ENCODE data around the gene CBFB. TPM values are rescaled to one million over a fixed set of nuclear protein-coding genes. Genes with fewer than 3 reads are reported as not detected.

Gene CBFB
- total RNA-seq, 6 experiments from 2014 or later = 7.9 to 23.3 (median 18.9) TPM

- Histone ChIP-seq H3K27me3 (no peaks in the 10 kb centered on the region), H3K4me3 (no peak overlapping the region), H3K9me3 (no peaks in the 10 kb centered on the region), H3K36me3 (no peaks in the 10 kb centered on the region), H3K4me1 (peaks cover 0 to 11% (median 3%) of the 10 kb centered on the region in 4 donors), H3K27ac (no peak overlapping the region)
- 100% methylated on average over 1 of the region's 9 CpGs for WGBS (ENCODE audit: insufficient coverage, low coverage, low lambda C conversion rate, missing lambda C conversion rate)
- intact Hi-C loops (cut with DNase I) = loop anchor here (10.0 kb wide), 1 partner anchor 139 kb away; the partner anchor contains the start of genes B3GNT9 (in 2 of the 2), FBXL8 (in 2 of the 2) and TRADD (in 2 of the 2)
- peak in 1 of 3 donors; percentile 25 for DNase-seq
- no peak for ATAC-seq
- TF ChIP-seq POLR2A (IDR thresholded peaks at IDR 0.05) = no peak
- peak; percentile 11 to 33 (median 22) for TF ChIP-seq CTCF (IDR thresholded peaks at IDR 0.05)
Measured at GRCh38 chr16:67015313-67015731, 13.6 kb upstream of the CBFB start.

DNA sequence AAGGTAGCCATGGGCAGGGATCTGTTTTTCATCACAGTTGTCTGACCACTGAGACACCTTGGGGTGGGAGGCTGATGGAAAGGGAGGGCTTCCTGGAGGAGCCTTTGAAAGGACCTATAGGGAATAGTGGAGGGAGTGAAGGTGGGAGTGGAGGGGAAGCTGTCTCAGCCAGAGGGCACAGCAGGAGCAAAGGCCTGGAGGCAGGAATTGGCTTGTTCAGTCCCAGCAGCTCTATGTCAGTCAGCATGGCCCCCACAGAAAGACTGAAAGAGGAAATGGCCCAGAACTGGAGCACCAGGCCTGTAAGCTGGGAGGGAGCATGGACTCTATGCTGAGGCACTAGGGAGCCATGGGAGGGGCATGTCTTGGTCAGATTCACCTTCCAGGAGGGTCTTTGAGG is 12.8 kb upstream of the CBFB start:
- DNase-seq = no peak
- H3K9me3 ChIP-seq = no peaks in the 10 kb centered on the region
- no peak for TF ChIP-seq CTCF (IDR thresholded peaks at IDR 0.05)
- TF ChIP-seq POLR2A (IDR thresholded peaks at IDR 0.05) = no peak
- ATAC-seq = no peak
- no peak overlapping the region for H3K4me3 ChIP-seq
- H3K4me1 ChIP-seq = peaks cover 0 to 11% (median 3%) of the 10 kb centered on the region in 4 donors
- no peaks in the 10 kb centered on the region for H3K36me3 ChIP-seq
- H3K27ac ChIP-seq = no peak overlapping the region
- intact Hi-C loops (cut with DNase I) = loop anchor here (10.0 kb wide), 1 partner anchor 139 kb away; the partner anchor contains the start of genes B3GNT9 (in 2 of the 2), FBXL8 (in 2 of the 2) and TRADD (in 2 of the 2)
- no peaks in the 10 kb centered on the region for H3K27me3 ChIP-seq

DNA sequence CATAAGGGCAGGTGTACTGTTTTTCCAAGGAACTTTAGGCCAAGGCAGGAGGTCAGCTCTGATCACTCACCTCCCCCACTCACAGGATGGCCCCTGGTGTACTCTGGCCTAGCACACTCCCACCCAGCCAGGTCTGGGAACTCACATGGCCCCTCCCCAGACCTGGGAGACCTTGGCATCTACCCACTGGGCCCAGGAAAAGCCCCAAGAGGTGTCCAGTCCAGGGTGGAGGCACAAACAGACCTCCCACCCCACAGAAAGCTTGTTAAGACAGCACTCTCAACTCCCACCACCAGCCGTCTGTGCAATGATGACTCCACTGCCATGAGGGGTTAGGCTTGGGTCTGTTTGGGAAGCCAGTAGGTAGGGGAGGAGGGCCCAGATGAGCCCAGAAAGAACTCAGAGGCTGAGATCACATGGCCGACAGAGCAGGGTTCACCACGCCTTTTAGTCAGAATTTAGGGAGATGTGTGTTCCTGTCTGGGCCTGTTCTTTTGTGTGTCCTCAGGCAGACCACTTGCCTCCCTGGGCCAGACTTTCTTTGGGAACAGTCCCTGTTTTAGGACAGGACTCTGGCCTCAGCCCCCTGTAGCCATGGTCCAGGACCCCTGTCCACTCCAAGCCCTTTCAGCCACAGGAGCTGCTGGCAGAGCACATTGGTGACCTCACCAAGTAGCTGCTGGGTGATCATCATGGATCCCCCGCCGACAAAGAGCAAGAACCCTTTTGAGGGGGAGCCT is 12.1 kb upstream of the CBFB start:
- DNase-seq = no peak

GRCh38 chr16:67017421-67017750 is 11.6 kb upstream of the CBFB start:
- 70% methylated on average over 2 of the region's 4 CpGs for WGBS (ENCODE audit: insufficient coverage, low coverage, low lambda C conversion rate, missing lambda C conversion rate)
- H3K9me3 ChIP-seq = no peaks in the 10 kb centered on the region
- no peak for DNase-seq

More for the DNA sequence above, 12.1 kb upstream of the CBFB start:
- intact Hi-C loops (cut with DNase I) = loop anchor here (10.0 kb wide), 1 partner anchor 138 kb away; the partner anchor contains the start of genes B3GNT9 (in 2 of the 2), FBXL8 (in 2 of the 2) and TRADD (in 2 of the 2)
- peaks cover 0 to 11% (median 3%) of the 10 kb centered on the region in 4 donors for H3K4me1 ChIP-seq
- no peak for ATAC-seq
- no peaks in the 10 kb centered on the region for H3K36me3 ChIP-seq
- no peaks in the 10 kb centered on the region for H3K9me3 ChIP-seq
- H3K27ac ChIP-seq = no peak overlapping the region
- WGBS (ENCODE audit: insufficient coverage, low coverage, low lambda C conversion rate, missing lambda C conversion rate) = 69% methylated on average over 3 of the region's 5 CpGs
- H3K4me3 ChIP-seq = no peak overlapping the region
- TF ChIP-seq POLR2A (IDR thresholded peaks at IDR 0.05) = no peak
- no peak for TF ChIP-seq CTCF (IDR thresholded peaks at IDR 0.05)
- H3K27me3 ChIP-seq = no peaks in the 10 kb centered on the region

More at GRCh38 chr16:67017421-67017750, 11.6 kb upstream of the CBFB start:
- intact Hi-C loops (cut with DNase I) = loop anchor here (10.0 kb wide), 1 partner anchor 137 kb away; the partner anchor contains the start of genes B3GNT9 (in 2 of the 2), FBXL8 (in 2 of the 2) and TRADD (in 2 of the 2)
- H3K4me3 ChIP-seq = no peak overlapping the region
- peaks cover 0 to 11% (median 3%) of the 10 kb centered on the region in 4 donors for H3K4me1 ChIP-seq
- ATAC-seq = no peak
- H3K27me3 ChIP-seq = no peaks in the 10 kb centered on the region
- H3K27ac ChIP-seq = no peak overlapping the region
- H3K36me3 ChIP-seq = no peaks in the 10 kb centered on the region
- TF ChIP-seq POLR2A (IDR thresholded peaks at IDR 0.05) (no peak), CTCF (IDR thresholded peaks at IDR 0.05) (no peak)

Measured in right lobe of liver (tissue), 6 donors.